ENCODE data around the gene PRRC2B. TPM values are rescaled to one million over a fixed set of nuclear protein-coding genes. Genes with fewer than 3 reads are reported as not detected.

PRRC2B gene
- total and polyA plus RNA-seq, 2 of the 13 experiments (the other 11 are each of a cell fraction or from before 2014, with no cell fraction given): 20.8 to 37.4 TPM

DNA sequence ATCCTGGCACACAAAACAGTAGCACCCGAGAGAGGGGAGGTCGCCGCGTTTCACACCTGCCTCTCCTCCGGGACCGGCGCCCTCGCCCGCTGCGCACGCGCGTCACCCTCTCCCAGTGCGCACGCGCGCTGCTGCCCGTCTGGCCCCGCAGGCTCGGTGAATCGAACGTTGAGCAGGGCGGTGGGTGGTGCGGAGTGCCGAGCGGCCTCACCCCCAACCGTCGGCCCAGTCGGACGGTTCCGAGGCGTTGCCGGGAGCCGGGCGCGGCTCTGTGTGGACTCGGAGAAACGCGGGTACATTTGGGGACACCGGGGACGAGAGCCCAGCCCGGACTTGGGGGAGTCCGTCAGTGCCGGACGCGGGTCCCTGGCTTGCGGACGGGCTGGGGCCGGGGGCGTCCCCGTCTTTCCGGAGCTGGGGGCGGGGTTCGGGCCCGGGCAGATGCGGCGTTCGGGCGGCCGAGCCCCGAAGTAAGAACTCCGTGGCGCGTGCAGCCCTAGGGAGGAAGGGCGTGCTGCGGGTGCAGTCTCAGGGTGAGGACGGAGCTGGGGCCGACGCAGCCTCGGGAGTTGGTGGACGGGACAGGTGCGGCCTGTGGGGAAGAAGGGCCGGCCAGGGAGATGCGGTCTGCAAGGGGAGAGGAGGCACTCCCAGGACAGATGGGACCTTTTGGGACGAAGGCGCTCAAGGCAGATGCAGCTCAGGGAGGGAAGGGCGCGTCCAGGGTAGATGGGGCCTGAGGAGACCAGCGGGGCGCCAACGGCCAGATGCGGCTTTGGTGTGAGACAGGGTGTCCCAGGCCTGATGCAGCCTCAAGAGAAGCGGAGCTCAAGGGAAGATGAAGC lies 109.1 kb downstream of the PRRC2B start, which contains the start of gene POMT1 (continued):
- TF ChIP-seq MXD4 (CRISPR knock-in tag; IDR thresholded peaks at IDR 0.05) (peak; percentile 82), ZNF20 (CRISPR knock-in tag; IDR thresholded peaks at IDR 0.05) (no peak), EHMT2 (IDR thresholded peaks at IDR 0.05; ENCODE audit: borderline replicate concordance, low read depth, low read length) (no peak), MYC (CRISPR knock-in tag; IDR thresholded peaks at IDR 0.05; ENCODE audit: borderline replicate concordance) (peak; percentile 61; the same call in 1 of the 2 replicates), PITX1 (CRISPR knock-in tag; IDR thresholded peaks at IDR 0.05) (no peak), HOXA9 (CRISPR knock-in tag; IDR thresholded peaks at IDR 0.05; ENCODE audit: borderline replicate concordance) (no peak; the same call in 1 of the 2 replicates), ZNF782 (CRISPR knock-in tag; IDR thresholded peaks at IDR 0.05; ENCODE audit: borderline replicate concordance) (peak; percentile 47), SPEN (CRISPR knock-in tag; IDR thresholded peaks at IDR 0.05; ENCODE audit: low read depth) (peak; percentile 83; the same call in 1 of the 2 replicates), HDAC1 (CRISPR knock-in tag; IDR thresholded peaks at IDR 0.05) (peak; percentile 92), ZNF768 (CRISPR knock-in tag; IDR thresholded peaks at IDR 0.05) (peak; percentile 58; the same call in 1 of the 2 replicates), HNF4A (CRISPR knock-in tag; IDR thresholded peaks at IDR 0.05) (peak; percentile 19; the same call in 1 of the 2 replicates), NONO (IDR thresholded peaks at IDR 0.05) (no peak), NONO (CRISPR knock-in tag; conservative IDR thresholded peaks at IDR 0.05) (peak; percentile 89), MTA1 (CRISPR knock-in tag; IDR thresholded peaks at IDR 0.05; ENCODE audit: borderline replicate concordance) (peak; percentile 31; the same call in 1 of the 2 replicates), ZNF563 (CRISPR knock-in tag; IDR thresholded peaks at IDR 0.05) (peak; percentile 55; the same call in 1 of the 2 replicates), MTF1 (CRISPR knock-in tag; IDR thresholded peaks at IDR 0.05) (no peak), ZMYM4 (CRISPR knock-in tag; IDR thresholded peaks at IDR 0.05) (peak; percentile 82)
- TF ChIP-seq, protein P1, sequence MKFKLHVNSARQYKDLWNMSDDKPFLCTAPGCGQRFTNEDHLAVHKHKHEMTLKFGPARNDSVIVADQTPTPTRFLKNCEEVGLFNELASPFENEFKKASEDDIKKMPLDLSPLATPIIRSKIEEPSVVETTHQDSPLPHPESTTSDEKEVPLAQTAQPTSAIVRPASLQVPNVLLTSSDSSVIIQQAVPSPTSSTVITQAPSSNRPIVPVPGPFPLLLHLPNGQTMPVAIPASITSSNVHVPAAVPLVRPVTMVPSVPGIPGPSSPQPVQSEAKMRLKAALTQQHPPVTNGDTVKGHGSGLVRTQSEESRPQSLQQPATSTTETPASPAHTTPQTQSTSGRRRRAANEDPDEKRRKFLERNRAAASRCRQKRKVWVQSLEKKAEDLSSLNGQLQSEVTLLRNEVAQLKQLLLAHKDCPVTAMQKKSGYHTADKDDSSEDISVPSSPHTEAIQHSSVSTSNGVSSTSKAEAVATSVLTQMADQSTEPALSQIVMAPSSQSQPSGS (CRISPR knock-in tag; IDR thresholded peaks at IDR 0.05): peak; percentile 35; the same call in 1 of the 2 replicates
- TF ChIP-seq, protein P2, sequence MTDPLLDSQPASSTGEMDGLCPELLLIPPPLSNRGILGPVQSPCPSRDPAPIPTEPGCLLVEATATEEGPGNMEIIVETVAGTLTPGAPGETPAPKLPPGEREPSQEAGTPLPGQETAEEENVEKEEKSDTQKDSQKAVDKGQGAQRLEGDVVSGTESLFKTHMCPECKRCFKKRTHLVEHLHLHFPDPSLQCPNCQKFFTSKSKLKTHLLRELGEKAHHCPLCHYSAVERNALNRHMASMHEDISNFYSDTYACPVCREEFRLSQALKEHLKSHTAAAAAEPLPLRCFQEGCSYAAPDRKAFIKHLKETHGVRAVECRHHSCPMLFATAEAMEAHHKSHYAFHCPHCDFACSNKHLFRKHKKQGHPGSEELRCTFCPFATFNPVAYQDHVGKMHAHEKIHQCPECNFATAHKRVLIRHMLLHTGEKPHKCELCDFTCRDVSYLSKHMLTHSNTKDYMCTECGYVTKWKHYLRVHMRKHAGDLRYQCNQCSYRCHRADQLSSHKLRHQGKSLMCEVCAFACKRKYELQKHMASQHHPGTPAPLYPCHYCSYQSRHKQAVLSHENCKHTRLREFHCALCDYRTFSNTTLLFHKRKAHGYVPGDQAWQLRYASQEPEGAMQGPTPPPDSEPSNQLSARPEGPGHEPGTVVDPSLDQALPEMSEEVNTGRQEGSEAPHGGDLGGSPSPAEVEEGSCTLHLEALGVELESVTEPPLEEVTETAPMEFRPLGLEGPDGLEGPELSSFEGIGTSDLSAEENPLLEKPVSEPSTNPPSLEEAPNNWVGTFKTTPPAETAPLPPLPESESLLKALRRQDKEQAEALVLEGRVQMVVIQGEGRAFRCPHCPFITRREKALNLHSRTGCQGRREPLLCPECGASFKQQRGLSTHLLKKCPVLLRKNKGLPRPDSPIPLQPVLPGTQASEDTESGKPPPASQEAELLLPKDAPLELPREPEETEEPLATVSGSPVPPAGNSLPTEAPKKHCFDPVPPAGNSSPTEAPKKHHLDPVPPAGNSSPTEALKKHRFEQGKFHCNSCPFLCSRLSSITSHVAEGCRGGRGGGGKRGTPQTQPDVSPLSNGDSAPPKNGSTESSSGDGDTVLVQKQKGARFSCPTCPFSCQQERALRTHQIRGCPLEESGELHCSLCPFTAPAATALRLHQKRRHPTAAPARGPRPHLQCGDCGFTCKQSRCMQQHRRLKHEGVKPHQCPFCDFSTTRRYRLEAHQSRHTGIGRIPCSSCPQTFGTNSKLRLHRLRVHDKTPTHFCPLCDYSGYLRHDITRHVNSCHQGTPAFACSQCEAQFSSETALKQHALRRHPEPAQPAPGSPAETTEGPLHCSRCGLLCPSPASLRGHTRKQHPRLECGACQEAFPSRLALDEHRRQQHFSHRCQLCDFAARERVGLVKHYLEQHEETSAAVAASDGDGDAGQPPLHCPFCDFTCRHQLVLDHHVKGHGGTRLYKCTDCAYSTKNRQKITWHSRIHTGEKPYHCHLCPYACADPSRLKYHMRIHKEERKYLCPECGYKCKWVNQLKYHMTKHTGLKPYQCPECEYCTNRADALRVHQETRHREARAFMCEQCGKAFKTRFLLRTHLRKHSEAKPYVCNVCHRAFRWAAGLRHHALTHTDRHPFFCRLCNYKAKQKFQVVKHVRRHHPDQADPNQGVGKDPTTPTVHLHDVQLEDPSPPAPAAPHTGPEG (CRISPR knock-in tag; IDR thresholded peaks at IDR 0.05): peak; percentile 91
- TF ChIP-seq, protein P3, sequence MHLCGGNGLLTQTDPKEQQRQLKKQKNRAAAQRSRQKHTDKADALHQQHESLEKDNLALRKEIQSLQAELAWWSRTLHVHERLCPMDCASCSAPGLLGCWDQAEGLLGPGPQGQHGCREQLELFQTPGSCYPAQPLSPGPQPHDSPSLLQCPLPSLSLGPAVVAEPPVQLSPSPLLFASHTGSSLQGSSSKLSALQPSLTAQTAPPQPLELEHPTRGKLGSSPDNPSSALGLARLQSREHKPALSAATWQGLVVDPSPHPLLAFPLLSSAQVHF (CRISPR knock-in tag; IDR thresholded peaks at IDR 0.05): no peak
- TF ChIP-seq, protein P4, sequence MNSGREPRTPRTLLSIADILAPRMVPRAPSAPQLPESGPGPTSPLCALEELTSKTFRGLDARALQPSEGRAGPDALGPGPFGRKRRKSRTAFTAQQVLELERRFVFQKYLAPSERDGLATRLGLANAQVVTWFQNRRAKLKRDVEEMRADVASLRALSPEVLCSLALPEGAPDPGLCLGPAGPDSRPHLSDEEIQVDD (CRISPR knock-in tag; IDR thresholded peaks at IDR 0.05; ENCODE audit: borderline replicate concordance): peak; percentile 20; the same call in 1 of the 2 replicates
